HUES6 (cell line): Measurements from ENCODE around the gene CACHD1.
"Not testable (repeated sequence)": the region's sequence is repeated elsewhere in the genome, so short reads cannot be mapped to it uniquely, and the experiment has no call there.

ENCODE experiments used
- H3K27ac ChIP-seq: 2 replicates; pipeline ENCODE4 v1.7.0; 2013; ENCODE audit warnings: low read depth, mild to moderate bottlenecking, low read length, inconsistent platforms
- H3K27me3 ChIP-seq: 2 replicates; pipeline ENCODE4 v1.6.1; 2013; ENCODE audit warnings: low read length; ENCODE audit not compliant: control insufficient read depth, insufficient read depth
- H3K36me3 ChIP-seq: 2 replicates; pipeline ENCODE4 v1.6.1; 2013; ENCODE audit warnings: low read length; ENCODE audit not compliant: control insufficient read depth, insufficient read depth
- H3K4me1 ChIP-seq: 2 replicates; pipeline ENCODE4 v1.6.1; 2013; ENCODE audit warnings: low read length; ENCODE audit not compliant: control insufficient read depth, insufficient read depth
- H3K4me3 ChIP-seq: 2 replicates; pipeline ENCODE4 v1.5.1; 2013; ENCODE audit warnings: low read depth, low read length
- H3K9ac ChIP-seq: one replicate; pipeline ENCODE4 v1.6.1; 2013; ENCODE audit warnings: mild to moderate bottlenecking, low read length
- H3K9me3 ChIP-seq: 2 replicates; pipeline ENCODE4 v1.6.1; 2013; ENCODE audit warnings: low read depth, low read length; ENCODE audit not compliant: control insufficient read depth, insufficient read depth

Gene CACHD1

DNA sequence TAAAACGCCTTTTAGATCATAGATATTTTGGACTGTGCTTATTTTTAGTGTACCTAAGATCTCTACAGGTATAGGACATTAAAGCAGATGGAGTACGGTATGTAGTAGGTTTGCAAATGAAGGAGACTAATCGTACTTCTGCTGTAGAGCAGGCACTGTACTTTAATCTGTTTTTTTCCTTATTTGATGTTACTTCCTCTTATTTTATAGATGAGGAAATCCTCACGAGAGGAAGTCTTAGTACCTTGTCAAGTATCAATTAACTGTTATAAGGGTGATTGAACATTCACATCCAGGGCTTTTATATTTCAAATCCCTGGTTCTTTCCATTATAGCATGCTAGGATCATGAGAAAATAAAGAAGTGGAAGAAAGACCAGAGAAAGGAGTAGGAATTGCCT is 41.1 kb downstream of the CACHD1 start:
- no peaks in the 10 kb centered on the region for H3K36me3 ChIP-seq
- no peak overlapping the region for H3K27ac ChIP-seq
- H3K27me3 ChIP-seq = peaks cover 28% of the 10 kb centered on the region
- H3K4me3 ChIP-seq = no peak overlapping the region
- H3K4me1 ChIP-seq = peaks cover 65% of the 10 kb centered on the region
- no peak overlapping the region for H3K9ac ChIP-seq
- no peaks in the 10 kb centered on the region for H3K9me3 ChIP-seq

DNA sequence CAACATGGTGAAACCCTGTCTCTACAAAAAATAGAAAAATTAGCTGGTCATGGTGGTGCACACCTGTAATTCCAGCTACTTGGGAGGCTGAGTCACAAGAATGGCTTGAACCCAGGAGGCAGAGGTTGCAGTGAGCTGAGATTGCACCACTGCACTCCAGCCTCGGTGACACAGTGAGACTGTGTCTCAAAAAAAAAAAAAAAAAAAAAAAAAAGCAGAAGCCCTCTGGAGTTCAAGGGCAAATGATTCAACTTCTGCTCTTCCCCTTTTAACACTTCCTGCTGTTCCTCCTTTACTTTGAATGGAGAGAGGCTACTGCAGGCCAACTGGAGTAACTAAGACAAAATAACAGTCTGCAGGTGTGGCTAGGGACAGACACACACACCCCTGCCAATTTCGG is 42.3 kb downstream of the CACHD1 start:
- not testable (repeated sequence) for H3K36me3 ChIP-seq, H3K27ac ChIP-seq, H3K9me3 ChIP-seq, H3K4me3 ChIP-seq, H3K9ac ChIP-seq
- Histone ChIP-seq H3K27me3 (peaks cover 17% of the 10 kb centered on the region), H3K4me1 (peaks cover 65% of the 10 kb centered on the region)

DNA sequence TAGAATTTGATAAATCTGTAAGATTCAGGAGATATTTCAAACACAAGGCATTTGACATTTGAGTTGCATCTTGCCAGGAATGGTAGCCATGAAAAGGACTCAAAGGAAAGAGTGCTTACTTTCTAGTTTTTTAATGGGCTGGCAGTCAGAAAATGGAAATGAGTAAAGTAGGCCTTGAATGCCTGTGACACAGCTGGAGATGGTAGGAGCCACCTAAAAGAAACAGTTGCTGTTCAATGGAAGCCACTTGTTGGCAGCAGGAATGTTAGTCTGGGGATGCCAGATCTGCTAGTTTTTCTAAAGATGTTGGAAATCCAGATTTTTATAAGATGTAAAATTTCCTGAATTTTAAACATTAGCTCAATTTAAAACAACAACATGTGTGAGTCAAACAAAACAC is 43.6 kb downstream of the CACHD1 start:
- H3K9me3 ChIP-seq = no peaks in the 10 kb centered on the region
- no peak overlapping the region for H3K27ac ChIP-seq
- H3K4me3 ChIP-seq = no peak overlapping the region
- H3K4me1 ChIP-seq = peaks cover 65% of the 10 kb centered on the region
- no peaks in the 10 kb centered on the region for H3K36me3 ChIP-seq
- H3K9ac ChIP-seq = no peak overlapping the region
- peaks cover 9% of the 10 kb centered on the region; the same call in 1 of the 2 replicates for H3K27me3 ChIP-seq

DNA sequence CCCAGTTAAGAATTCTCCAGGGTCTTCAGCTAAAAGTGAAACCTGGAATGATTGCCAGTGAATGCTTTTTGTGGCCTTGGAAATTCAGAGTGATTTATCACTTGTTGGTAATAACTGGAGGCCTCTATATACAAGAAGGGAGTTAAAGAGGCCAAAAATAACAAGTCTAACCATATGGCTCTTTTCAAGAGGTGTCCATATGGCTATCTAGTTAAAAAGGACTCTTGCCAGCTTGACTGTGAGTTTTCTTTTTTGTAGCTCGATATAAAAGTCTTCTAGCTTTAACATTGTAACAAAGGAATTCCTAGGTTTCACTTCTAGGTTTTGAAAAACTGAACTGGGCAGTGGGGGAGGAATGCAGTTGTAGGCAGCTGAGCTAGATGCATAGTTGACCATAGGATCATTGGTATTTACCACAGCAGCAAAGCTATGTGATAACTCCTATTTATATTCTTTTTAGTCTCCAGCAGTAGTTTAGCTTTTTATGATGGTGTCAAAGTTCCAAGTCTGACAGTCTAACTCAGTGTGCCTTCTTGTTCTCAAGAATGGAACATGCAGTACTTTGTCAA is 44.4 kb downstream of the CACHD1 start:
- Histone ChIP-seq H3K4me1 (peaks cover 68% of the 10 kb centered on the region), H3K4me3 (no peak overlapping the region), H3K9me3 (no peaks in the 10 kb centered on the region), H3K36me3 (no peaks in the 10 kb centered on the region), H3K9ac (no peak overlapping the region), H3K27ac (no peak overlapping the region), H3K27me3 (peaks cover 7% of the 10 kb centered on the region; the same call in 1 of the 2 replicates)

DNA sequence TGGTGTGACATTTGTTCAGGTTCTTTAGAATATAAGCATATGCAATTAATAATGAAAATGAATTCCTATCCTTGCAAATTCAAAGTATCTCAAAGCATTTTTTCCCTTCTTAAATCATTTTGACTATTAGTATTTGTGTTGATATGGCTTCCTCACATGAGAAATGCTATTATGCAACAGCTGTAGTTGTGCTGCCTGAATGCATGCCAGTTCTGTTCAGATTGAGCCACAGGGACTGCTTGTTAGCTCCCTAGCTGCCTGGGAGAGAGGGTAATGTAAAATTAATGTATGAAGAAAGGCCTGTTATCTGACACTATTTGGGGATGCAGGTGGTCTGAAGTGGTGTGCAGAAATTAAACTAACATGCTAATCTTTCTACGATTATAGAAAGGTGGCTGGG is 45.5 kb downstream of the CACHD1 start:
- Histone ChIP-seq H3K9ac (no peak overlapping the region), H3K4me3 (no peak overlapping the region), H3K9me3 (no peaks in the 10 kb centered on the region), H3K27me3 (no peaks in the 10 kb centered on the region), H3K36me3 (no peaks in the 10 kb centered on the region), H3K27ac (no peak overlapping the region), H3K4me1 (peaks cover 75% of the 10 kb centered on the region)

DNA sequence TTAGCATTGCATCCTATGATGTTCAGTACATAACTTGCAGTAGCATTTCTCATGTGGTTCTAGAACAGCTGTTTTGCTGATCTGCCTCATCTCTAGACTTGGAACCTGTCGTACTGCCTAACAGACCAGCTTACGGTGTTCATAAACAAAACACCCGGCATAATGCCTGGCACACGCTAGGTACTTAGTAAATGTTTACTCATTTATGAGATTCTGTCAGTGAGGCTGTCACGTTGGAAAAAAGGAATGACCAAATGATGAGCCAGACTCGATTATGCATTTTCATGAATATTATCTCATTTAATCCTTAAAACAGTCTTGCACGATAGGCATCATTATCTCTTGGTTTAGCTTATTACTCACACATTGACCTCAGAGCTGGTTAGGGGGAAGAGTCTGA is 46.4 kb downstream of the CACHD1 start:
- H3K36me3 ChIP-seq = no peaks in the 10 kb centered on the region
- no peaks in the 10 kb centered on the region for H3K27me3 ChIP-seq
- H3K9ac ChIP-seq = no peak overlapping the region
- no peak overlapping the region for H3K4me3 ChIP-seq
- peaks cover 78% of the 10 kb centered on the region for H3K4me1 ChIP-seq
- no peak overlapping the region for H3K27ac ChIP-seq
- no peaks in the 10 kb centered on the region for H3K9me3 ChIP-seq

DNA sequence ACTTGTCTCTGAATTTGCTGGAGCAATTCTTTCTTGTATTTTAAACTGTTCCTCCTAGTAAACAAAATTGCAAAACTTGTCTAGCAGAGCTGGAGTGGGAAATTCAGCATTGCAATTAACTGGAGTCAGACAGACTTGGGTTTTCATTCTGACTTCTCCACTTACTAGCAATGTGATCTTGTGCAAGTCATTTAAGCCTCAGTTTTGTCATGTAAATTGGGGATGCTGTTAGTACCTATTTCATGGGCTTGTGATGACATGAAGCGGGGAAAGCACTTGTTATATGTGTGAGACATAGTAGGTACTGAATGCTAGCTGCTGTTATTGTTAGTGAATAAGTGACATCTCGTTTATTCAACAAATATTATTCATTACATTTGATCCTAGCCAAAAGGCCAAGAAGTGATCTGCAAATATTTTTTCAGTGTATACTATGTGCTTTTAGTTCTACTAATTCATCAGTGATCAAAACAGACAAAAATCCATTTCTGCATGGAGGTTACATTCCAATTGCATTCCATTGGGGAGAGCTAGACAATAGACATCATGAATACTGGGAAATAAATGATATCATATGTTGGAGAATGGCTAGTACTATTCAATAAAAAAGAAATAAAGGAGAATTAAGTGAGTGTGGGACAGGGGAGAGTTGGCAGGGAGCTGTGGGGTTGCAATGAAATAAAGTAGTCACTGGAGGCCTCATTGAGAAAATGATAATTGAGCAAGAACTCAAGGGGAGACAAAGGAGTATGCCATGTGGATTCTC is 47.1 kb downstream of the CACHD1 start:
- H3K36me3 ChIP-seq = no peaks in the 10 kb centered on the region
- H3K9me3 ChIP-seq = no peaks in the 10 kb centered on the region
- H3K27me3 ChIP-seq = no peaks in the 10 kb centered on the region
- no peak overlapping the region for H3K27ac ChIP-seq
- no peak overlapping the region for H3K9ac ChIP-seq
- peaks cover 78% of the 10 kb centered on the region for H3K4me1 ChIP-seq
- H3K4me3 ChIP-seq = no peak overlapping the region

DNA sequence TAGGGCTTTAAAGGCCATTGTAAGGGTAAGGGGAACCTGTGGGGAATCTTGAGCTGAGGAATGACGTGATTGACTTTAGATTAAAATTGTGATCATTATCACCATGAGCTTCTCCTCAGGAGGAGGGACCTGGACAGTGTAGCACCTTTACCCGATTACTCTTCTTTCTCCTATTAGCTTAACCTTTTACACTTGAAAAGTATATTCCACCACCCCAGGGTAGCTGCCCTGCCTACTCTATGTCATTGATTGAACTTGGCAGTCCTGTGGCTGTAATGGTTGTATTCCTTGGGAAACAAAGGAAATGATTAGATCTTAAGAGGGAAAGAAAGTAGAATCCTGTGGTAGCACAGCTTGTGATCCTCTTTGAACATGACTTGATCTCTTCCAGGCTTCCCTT is 47.7 kb downstream of the CACHD1 start:
- Histone ChIP-seq H3K9ac (no peak overlapping the region), H3K4me3 (no peak overlapping the region), H3K36me3 (no peaks in the 10 kb centered on the region), H3K27ac (no peak overlapping the region), H3K27me3 (no peaks in the 10 kb centered on the region), H3K4me1 (peaks cover 78% of the 10 kb centered on the region), H3K9me3 (no peaks in the 10 kb centered on the region)

DNA sequence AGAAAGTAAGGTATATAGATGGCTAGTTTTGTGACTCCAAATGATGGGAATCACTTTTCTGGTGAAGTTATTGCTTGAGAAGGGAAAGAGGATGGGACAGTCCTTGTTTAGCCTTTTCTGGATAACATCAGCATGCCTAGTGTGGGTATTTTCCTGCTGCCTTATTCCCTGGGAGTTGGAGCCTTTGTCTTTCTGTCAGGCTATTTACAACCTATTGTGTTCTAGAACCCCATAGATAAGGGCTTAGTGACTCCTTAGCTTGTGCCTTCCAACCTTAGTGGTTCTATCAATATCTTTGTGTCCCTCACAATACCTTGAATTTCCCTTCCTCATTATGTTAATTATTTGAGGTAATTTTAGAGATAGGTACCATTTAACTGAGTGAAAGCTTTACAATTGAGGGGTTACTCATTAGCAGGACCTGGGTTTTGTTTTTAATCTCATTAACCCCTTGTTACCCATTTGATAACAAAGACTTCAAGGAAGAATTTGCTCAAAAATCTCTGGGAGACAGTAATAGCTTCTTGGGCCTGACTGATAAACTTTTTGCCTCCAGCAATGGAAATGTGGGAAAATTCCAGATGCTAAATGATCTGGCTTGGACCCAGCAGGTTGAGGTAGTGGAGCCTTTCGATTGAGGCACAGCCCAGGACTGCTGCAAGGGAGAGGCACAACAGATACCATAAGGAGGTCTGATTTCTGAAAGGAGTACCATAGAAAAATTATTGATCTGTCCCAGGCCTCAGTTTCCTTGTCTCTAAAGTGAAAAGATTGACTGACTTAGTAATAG is 49.0 kb downstream of the CACHD1 start:
- Histone ChIP-seq H3K27ac (no peak overlapping the region), H3K27me3 (no peaks in the 10 kb centered on the region), H3K36me3 (no peaks in the 10 kb centered on the region), H3K4me1 (peaks cover 78% of the 10 kb centered on the region), H3K9ac (no peak overlapping the region), H3K4me3 (no peak overlapping the region), H3K9me3 (no peaks in the 10 kb centered on the region)

DNA sequence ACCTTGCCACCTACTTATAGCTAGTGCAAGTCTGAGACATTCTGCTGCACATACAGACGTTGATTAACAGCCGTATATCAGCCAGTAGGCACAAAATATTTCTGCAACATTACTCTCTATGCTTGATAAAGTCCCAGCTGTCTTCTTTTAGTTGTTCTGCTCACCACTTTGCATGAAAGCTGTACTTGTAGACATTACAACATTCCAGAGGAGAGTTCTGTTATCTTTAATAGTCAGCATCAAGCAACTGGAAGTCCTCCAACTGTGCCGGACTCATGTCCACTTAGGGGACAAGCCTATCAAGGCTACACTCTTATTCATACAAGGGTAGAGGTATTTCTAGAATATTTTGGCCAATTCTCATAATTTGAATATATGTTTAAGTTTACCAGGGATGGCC is 50.0 kb downstream of the CACHD1 start:
- Histone ChIP-seq H3K9ac (no peak overlapping the region), H3K9me3 (no peaks in the 10 kb centered on the region), H3K27ac (no peak overlapping the region), H3K4me3 (no peak overlapping the region), H3K4me1 (peaks cover 79% of the 10 kb centered on the region), H3K27me3 (no peaks in the 10 kb centered on the region), H3K36me3 (no peaks in the 10 kb centered on the region)

DNA sequence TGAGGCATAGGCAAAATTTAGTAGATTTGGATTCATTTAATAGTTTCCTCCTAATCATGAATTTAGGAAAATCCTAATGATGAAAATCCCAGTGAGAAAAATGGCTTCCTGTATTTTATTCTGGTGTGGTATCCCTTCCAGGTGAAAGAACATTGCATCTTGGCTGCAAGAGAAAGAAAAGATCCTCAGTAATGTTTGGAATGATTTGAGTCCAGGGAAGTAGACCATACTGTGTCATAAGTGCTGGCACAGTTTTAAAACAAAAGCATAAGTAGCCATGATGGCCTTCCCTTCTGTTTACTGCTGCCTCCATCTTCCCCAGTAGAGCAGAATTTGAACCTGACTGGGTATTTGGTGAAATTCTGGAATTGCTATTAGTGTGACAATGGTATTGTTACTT is 52.8 kb downstream of the CACHD1 start:
- Histone ChIP-seq H3K27me3 (no peaks in the 10 kb centered on the region), H3K36me3 (no peaks in the 10 kb centered on the region), H3K9me3 (no peaks in the 10 kb centered on the region), H3K27ac (no peak overlapping the region), H3K4me3 (no peak overlapping the region), H3K9ac (no peak overlapping the region), H3K4me1 (peaks cover 73% of the 10 kb centered on the region)
